HG03064 (cell line): ENCODE results near the gene ZFAND6.
"Not testable (repeated sequence)": the region's sequence is repeated elsewhere in the genome, so short reads cannot be mapped to it uniquely, and the experiment has no call there.

Source experiments
- ATAC-seq: cut with Tn5 transposase; IDR thresholded peaks from one replicate; pipeline ENCODE4 v1.9.1; 2021; ENCODE audit warnings: low read depth; ENCODE audit not compliant: unreplicated experiment

The ZFAND6 gene

GRCh38 chr15:80045219-80045618 lies 14.3 kb upstream of the ZFAND6 start:
- not testable (repeated sequence) for ATAC-seq

- ATAC-seq = no peak
Measured at GRCh38 chr15:80049046-80049445, 10.4 kb upstream of the ZFAND6 start.

- ATAC-seq = no peak
Measured at GRCh38 chr15:80052597-80053304, 6.7 kb upstream of the ZFAND6 start.

GRCh38 chr15:80055933-80056332 lies 3.5 kb upstream of the ZFAND6 start:
- no peak for ATAC-seq

GRCh38 chr15:80058044-80058443 lies 1.4 kb upstream of the ZFAND6 start:
- ATAC-seq = no peak

GRCh38 chr15:80059786-80060355 lies 395 bp downstream of the ZFAND6 start:
- peak; percentile 51 for ATAC-seq

- no peak for ATAC-seq
Measured at GRCh38 chr15:80060356-80061006, 1.0 kb downstream of the ZFAND6 start.

- ATAC-seq = no peak
Measured at GRCh38 chr15:80061582-80061981, 2.1 kb downstream of the ZFAND6 start.

- ATAC-seq = no peak
Measured at GRCh38 chr15:80066912-80067311, 7.4 kb downstream of the ZFAND6 start.

- ATAC-seq = no peak
Measured at GRCh38 chr15:80068578-80068977, 9.1 kb downstream of the ZFAND6 start.

GRCh38 chr15:80070840-80071239 lies 11.4 kb downstream of the ZFAND6 start:
- ATAC-seq = no peak

GRCh38 chr15:80071652-80072051 lies 12.2 kb downstream of the ZFAND6 start:
- no peak for ATAC-seq

GRCh38 chr15:80072285-80072994 lies 13.0 kb downstream of the ZFAND6 start:
- ATAC-seq = peak; percentile 66

- ATAC-seq = no peak
Measured at GRCh38 chr15:80073197-80073596, 13.7 kb downstream of the ZFAND6 start.

- no peak for ATAC-seq
Measured at GRCh38 chr15:80076321-80077318, 17.1 kb downstream of the ZFAND6 start.

- ATAC-seq = no peak
Measured at GRCh38 chr15:80081390-80081789, 21.9 kb downstream of the ZFAND6 start.

GRCh38 chr15:80087104-80087503 lies 27.6 kb downstream of the ZFAND6 start:
- ATAC-seq = no peak

- no peak for ATAC-seq
Measured at GRCh38 chr15:80090041-80090440, 30.6 kb downstream of the ZFAND6 start.

- ATAC-seq = no peak
Measured at GRCh38 chr15:80090879-80091503, 31.5 kb downstream of the ZFAND6 start.
